ENCODE measurements around the gene FOXK2. TPM values are rescaled to one million over a fixed set of nuclear protein-coding genes. Genes with fewer than 3 reads are reported as not detected.

Gene FOXK2
- total RNA-seq, 1 experiment from 2014 or later = 96.2 TPM

DNA sequence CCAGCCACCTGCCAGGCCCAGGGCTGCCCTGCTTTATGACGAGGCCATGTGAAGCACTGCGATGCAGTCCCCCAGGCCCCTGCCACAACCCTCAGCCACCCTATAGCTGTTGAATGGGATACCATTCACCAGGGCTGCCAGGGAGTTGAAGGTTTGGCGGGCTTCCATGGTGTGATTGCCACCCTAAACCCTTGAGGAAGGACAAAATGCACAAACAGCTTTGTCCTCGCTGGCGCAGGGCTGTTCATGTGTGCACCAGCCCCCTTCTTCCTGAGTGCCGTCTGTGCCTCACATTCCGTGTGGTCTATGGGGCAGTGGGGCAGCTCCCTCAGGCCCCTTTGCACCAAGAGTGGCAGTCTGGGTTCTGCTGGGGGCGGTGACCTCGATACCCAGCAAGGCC is 35.7 kb upstream of the FOXK2 start:
- H3K27ac Mint-ChIP-seq (ENCODE audit: unreplicated experiment) = no peak overlapping the region
- H3K36me3 Mint-ChIP-seq (ENCODE audit: insufficient read depth, unreplicated experiment) = peaks cover 31% of the 10 kb centered on the region
- no peaks in the 10 kb centered on the region for H3K27me3 Mint-ChIP-seq (ENCODE audit: unreplicated experiment)
- no peak for DNase-seq
- intact Hi-C loops (cut with micrococcal nuclease; ENCODE audit: unreplicated experiment) = no loop called here
- BruUV-seq (replicated peaks) = no TSS peak
- no peaks in the 10 kb centered on the region for H3K9me3 Mint-ChIP-seq (ENCODE audit: low read depth, unreplicated experiment)
- CTCF ChIA-PET = no interaction called here
- no peaks in the 10 kb centered on the region for H3K4me1 Mint-ChIP-seq (ENCODE audit: low read depth, unreplicated experiment)
- no peak overlapping the region for H3K4me3 Mint-ChIP-seq (ENCODE audit: low read depth, unreplicated experiment)
- TF ChIP-seq, protein P1, sequence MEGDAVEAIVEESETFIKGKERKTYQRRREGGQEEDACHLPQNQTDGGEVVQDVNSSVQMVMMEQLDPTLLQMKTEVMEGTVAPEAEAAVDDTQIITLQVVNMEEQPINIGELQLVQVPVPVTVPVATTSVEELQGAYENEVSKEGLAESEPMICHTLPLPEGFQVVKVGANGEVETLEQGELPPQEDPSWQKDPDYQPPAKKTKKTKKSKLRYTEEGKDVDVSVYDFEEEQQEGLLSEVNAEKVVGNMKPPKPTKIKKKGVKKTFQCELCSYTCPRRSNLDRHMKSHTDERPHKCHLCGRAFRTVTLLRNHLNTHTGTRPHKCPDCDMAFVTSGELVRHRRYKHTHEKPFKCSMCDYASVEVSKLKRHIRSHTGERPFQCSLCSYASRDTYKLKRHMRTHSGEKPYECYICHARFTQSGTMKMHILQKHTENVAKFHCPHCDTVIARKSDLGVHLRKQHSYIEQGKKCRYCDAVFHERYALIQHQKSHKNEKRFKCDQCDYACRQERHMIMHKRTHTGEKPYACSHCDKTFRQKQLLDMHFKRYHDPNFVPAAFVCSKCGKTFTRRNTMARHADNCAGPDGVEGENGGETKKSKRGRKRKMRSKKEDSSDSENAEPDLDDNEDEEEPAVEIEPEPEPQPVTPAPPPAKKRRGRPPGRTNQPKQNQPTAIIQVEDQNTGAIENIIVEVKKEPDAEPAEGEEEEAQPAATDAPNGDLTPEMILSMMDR (IDR thresholded peaks at IDR 0.05; ENCODE audit: unreplicated experiment) = no peak

DNA sequence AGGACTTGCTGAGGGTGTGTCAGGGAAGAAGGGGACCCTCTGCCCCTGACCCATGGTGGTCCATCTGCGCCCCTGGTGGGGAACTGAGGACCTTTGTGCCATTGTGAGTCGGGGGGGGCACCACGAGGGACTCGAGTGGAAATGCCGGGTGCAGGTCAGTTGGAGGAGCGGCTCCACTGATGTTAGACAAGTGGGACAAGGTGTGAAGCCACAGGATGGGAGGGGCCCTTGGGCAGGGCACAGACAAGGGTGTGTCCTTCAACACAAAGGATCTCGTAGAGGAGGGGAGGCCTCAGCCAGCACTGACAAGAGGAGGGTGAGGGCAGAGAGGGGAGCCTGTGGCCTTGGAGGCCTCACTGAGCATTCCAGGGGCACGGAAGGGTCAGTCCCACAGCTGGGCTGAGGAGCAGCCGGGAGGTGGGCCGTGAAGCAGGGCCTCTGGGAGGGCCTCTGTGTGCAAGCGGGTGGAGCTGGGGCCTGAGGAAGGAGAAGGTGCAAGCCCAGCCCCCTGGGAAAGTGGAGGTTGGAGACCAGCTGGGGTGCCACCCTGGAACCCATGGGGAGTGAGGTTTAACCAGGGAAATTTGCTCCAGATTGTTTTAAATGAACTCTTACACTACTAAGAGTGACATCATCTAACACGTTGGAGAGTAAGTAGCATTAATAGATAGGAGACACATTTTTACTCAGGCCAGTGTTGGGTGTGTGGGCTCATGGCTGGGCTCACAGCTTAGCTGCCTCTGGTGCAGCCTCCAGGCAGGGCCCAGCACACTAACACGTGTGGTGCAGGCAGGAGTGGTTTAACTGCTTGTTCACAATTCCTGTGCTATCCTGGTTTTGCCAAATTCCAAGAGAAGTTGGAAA is 33.1 kb upstream of the FOXK2 start:
- Mint-ChIP-seq H3K27ac (ENCODE audit: unreplicated experiment) (no peak overlapping the region), H3K4me1 (ENCODE audit: low read depth, unreplicated experiment) (no peaks in the 10 kb centered on the region), H3K27me3 (ENCODE audit: unreplicated experiment) (no peaks in the 10 kb centered on the region), H3K9me3 (ENCODE audit: low read depth, unreplicated experiment) (no peaks in the 10 kb centered on the region), H3K4me3 (ENCODE audit: low read depth, unreplicated experiment) (no peak overlapping the region), H3K36me3 (ENCODE audit: insufficient read depth, unreplicated experiment) (peaks cover 28% of the 10 kb centered on the region)
- TF ChIP-seq, protein P1 (IDR thresholded peaks at IDR 0.05; ENCODE audit: unreplicated experiment) = no peak
- CTCF ChIA-PET = interaction anchor here (0.5 kb wide), 1 partner anchor 15 kb away, joined by 3 read pairs; no protein-coding TSS in a partner anchor
- no TSS peak for BruUV-seq (replicated peaks)
- intact Hi-C loops (cut with micrococcal nuclease; ENCODE audit: unreplicated experiment) = no loop called here
- no peak for DNase-seq

DNA sequence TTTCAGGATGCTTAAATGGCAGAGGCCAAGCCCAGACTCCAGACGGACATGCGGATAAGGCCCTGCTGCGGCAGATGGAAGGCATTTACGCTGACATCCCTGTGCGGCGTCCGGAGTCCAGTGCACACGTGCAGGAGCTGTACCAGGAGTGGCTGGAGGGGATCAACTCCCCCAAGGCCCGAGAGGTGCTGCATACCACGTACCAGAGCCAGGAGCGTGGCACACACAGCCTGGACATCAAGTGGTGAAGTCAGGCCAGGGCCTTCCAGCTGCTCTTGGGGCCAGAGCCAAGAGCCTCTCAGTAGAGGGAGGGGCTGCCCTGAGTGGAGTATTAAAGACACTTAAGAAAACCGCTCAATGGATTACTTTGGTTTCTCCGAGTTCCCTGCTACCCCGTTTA is 31.6 kb upstream of the FOXK2 start:
- H3K36me3 Mint-ChIP-seq (ENCODE audit: insufficient read depth, unreplicated experiment) = peaks cover 28% of the 10 kb centered on the region
- intact Hi-C loops (cut with micrococcal nuclease; ENCODE audit: unreplicated experiment) = no loop called here

DNA sequence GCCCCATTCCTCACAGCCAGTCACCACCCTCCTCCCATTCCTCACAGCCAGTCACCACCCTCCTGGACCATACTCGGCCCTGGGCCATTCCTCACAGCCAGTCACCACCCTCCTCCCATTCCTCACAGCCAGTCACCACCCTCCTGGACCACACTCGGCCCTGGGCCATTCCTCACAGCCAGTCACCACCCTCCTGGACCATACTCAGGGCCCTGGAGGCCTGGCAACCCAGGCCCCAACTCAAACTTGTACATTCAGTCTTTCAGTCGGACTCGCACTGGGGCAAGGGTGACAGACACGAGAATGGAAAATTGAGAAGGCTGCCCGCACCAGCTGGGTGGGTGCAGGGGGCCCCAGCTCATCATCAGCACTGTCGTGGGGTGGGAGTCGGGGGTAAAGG is 30.4 kb upstream of the FOXK2 start:
- no peak for DNase-seq
- Mint-ChIP-seq H3K4me1 (ENCODE audit: low read depth, unreplicated experiment) (peaks cover 9% of the 10 kb centered on the region), H3K27ac (ENCODE audit: unreplicated experiment) (no peak overlapping the region), H3K27me3 (ENCODE audit: unreplicated experiment) (no peaks in the 10 kb centered on the region), H3K4me3 (ENCODE audit: low read depth, unreplicated experiment) (no peak overlapping the region), H3K9me3 (ENCODE audit: low read depth, unreplicated experiment) (no peaks in the 10 kb centered on the region), H3K36me3 (ENCODE audit: insufficient read depth, unreplicated experiment) (peaks cover 34% of the 10 kb centered on the region)
- intact Hi-C loops (cut with micrococcal nuclease; ENCODE audit: unreplicated experiment) = no loop called here
- TF ChIP-seq, protein P1 (IDR thresholded peaks at IDR 0.05; ENCODE audit: unreplicated experiment) = no peak
- CTCF ChIA-PET = interaction anchor here (0.6 kb wide), 1 partner anchor 18 kb away, joined by 3 read pairs; no protein-coding TSS in a partner anchor
- no TSS peak for BruUV-seq (replicated peaks)

More for the DNA sequence above, 31.6 kb upstream of the FOXK2 start:
- no TSS peak for BruUV-seq (replicated peaks)
- H3K4me3 Mint-ChIP-seq (ENCODE audit: low read depth, unreplicated experiment) = no peak overlapping the region
- no peaks in the 10 kb centered on the region for H3K27me3 Mint-ChIP-seq (ENCODE audit: unreplicated experiment)
- H3K9me3 Mint-ChIP-seq (ENCODE audit: low read depth, unreplicated experiment) = no peaks in the 10 kb centered on the region
- H3K4me1 Mint-ChIP-seq (ENCODE audit: low read depth, unreplicated experiment) = peaks cover 2% of the 10 kb centered on the region
- no peak overlapping the region for H3K27ac Mint-ChIP-seq (ENCODE audit: unreplicated experiment)
- TF ChIP-seq, protein P1 (IDR thresholded peaks at IDR 0.05; ENCODE audit: unreplicated experiment) = no peak
- DNase-seq = no peak
- CTCF ChIA-PET = no interaction called here
